ENCODE results near the gene DMBX1.

The DMBX1 gene

GRCh38 chr1:46537651-46538050 is 48.0 kb downstream of the DMBX1 start:
- Histone ChIP-seq H3K9ac (ENCODE audit: low read depth, low read length) (no peak overlapping the region), H3K4me1 (ENCODE audit: insufficient read depth, low read length) (no peaks in the 10 kb centered on the region), H3K9me3 (ENCODE audit: control insufficient read depth, insufficient read depth, low read length) (0 out of 2 replicates have a peak, but pooled peaks cover 2% of the 10 kb centered on the region), H3K36me3 (ENCODE audit: insufficient read depth, low read length) (no peaks in the 10 kb centered on the region)

- Histone ChIP-seq H3K4me1 (ENCODE audit: insufficient read depth, low read length) (no peaks in the 10 kb centered on the region), H3K9me3 (ENCODE audit: control insufficient read depth, insufficient read depth, low read length) (0 out of 2 replicates have a peak, but pooled peaks cover 2% of the 10 kb centered on the region), H3K9ac (ENCODE audit: low read depth, low read length) (no peak overlapping the region), H3K36me3 (ENCODE audit: insufficient read depth, low read length) (no peaks in the 10 kb centered on the region)
These were observed 48.5 kb downstream of the DMBX1 start for GRCh38 chr1:46538147-46538546.
